Heart right ventricle (tissue), 16 donors: ENCODE results near the gene SYTL5. TPM values are rescaled to one million over a fixed set of nuclear protein-coding genes. Genes with fewer than 3 reads are reported as not detected.

ENCODE experiments used
- ATAC-seq, 8 donors: fragments of 200-7000 bp; cut with Tn5 transposase; one replicate each; pipeline ENCODE4 v1.9.1; 2020; ENCODE audit warnings: mild to moderate bottlenecking in 8 of 8, moderate library complexity in 8 of 8, moderate number of reproducible peaks in 1 of 8
- DNase-seq, 2 donors: peaks; one replicate each; pipeline ENCODE4 v3.0.0-alpha.2; 2020
- H3K27ac ChIP-seq, 10 donors: fragments of 200-600 bp; sonication (generic) in 2 of 10; one replicate each; pipeline versions ENCODE4 v1.5.0 to v1.8.0; 2020 to 2022; ENCODE audit warnings: mild to moderate bottlenecking in 3 of 10
- H3K27me3 ChIP-seq, 7 donors: fragments of 200-600 bp; one replicate each; pipeline ENCODE4 v1.8.0; 2021 to 2022; ENCODE audit warnings: mild to moderate bottlenecking in 2 of 7
- H3K36me3 ChIP-seq, 9 donors: fragments of 200-600 bp; sonication (generic) in 1 of 9; one replicate each; pipeline versions ENCODE4 v1.5.0 to v1.8.0; 2020 to 2022; ENCODE audit warnings: mild to moderate bottlenecking in 2 of 9
- H3K4me1 ChIP-seq, 9 donors: fragments of 200-600 bp; sonication (generic) in 1 of 9; one replicate each; pipeline versions ENCODE4 v1.5.0 to v1.8.0; 2020 to 2022; ENCODE audit warnings: mild to moderate bottlenecking in 4 of 9
- H3K4me3 ChIP-seq, 10 donors: fragments of 200-600 bp; sonication (generic) in 2 of 10; one replicate each; pipeline versions ENCODE4 v1.5.0 to v1.8.0; 2020 to 2022; ENCODE audit warnings: mild to moderate bottlenecking in 7 of 10, moderate library complexity in 2 of 10
- H3K9me3 ChIP-seq, 11 donors: fragments of 200-600 bp in 10 of 11; sonication (generic) in 2 of 11; one replicate each; pipeline versions ENCODE4 v1.5.0 to v1.8.0; 2013 to 2022; ENCODE audit warnings: mild to moderate bottlenecking in 2 of 11, control low read depth in 1 of 11, moderate library complexity in 1 of 11
- CTCF ChIP-seq, 9 donors: fragments of 200-600 bp; sonication (generic) in 2 of 9; IDR thresholded peaks; one replicate each; pipeline versions ENCODE4 v1.5.0 to v1.8.0; 2021 to 2022; ENCODE audit warnings: antibody characterized with exemption in 9 of 9, mild to moderate bottlenecking in 5 of 9, moderate library complexity in 1 of 9
- WGBS, 2 donors: extraction: QIAGEN DNeasy Blood & Tissue Kit; methylation state at CpG; one replicate each; pipeline ENCODE4 v1.1.7; 2013; ENCODE audit warnings: inconsistent platforms in 1 of 2; 5-methylcytosine and 5-hydroxymethylcytosine counted together
- intact Hi-C, 10 donors: fragments of 100-400 bp; cut with DNase I; formaldehyde crosslinking; loops; one replicate each; pipeline versions ENCODE4 v1.11.1 to v1.14.2; 2022
- polyA plus RNA-seq, 2 donors: library from polyadenylated mRNA; stranded (reverse); fragments of 200-250 nt; gene quantifications; one replicate each; pipeline ENCODE4 v1.2.3, GENCODE V29; 2013
- total RNA-seq, 10 donors: library from RNA; stranded (reverse); fragmentation: NEBNext Ultra II Directional in 3 of 10; extraction: Animal tissue kit (Norgen Biotek cat#: 25700) in 3 of 10; gene quantifications; one replicate each; pipeline versions ENCODE4 v1.2.1 to v1.2.4, GENCODE V29; 2021 to 2023
- donor health status: Arrhythmogenic right ventricular cardiomyopathy.
- donor health status: ischemic (EF 13 %, LVEDD 7.1; RV severe dilation, severe dysfunction).
- donor health status: healthy with polysubstance abuse.
- donor health status: DM: no; HTN: yes; CAD: no.
- donor health status: DM: no; HTN: no; CAD: no.
- donor health status: ischemic (EF 25% LVEDD 6.9; RV normal size, moderate dysfunction).
- donor health status: ischemic (EF 25% LVEDD 5.7; RV mildly dilated, moderate dysfunction).
- donor health status: healthy.
- donor health status: DM: yes; HTN: yes; CAD: no.
- donor health status: Ischemic cardiomyopathy.
- donor health status: ischemic (EF 35%, LVEDD 5.7; RV mildly dilated, moderate dysfunction).
- donor health status: nonischemic (EF 11% LVEDD 7.7; RV severe dilation, severe dysfunction).
- donor health status: DM: yes; HTN: yes; CAD: no.
- donor health status: PGD.
- donor health status: ischemic (EF 29% LVEDD 5.4; RV normal size, mild dysfunction).
- donor health status: nonischemic (EF 23%, LVEDD 6.1; RV moderate dilation, normal function).

Gene SYTL5
- total and polyA plus RNA-seq, 12 donors: 0.03 to 3.2 (median 0.45) TPM; not detected in 3

- DNase-seq (no peak), ATAC-seq (no peak)
- no peak overlapping the region for H3K27ac ChIP-seq
- no peaks in the 10 kb centered on the region for H3K9me3 ChIP-seq
- no peaks in the 10 kb centered on the region for H3K4me1 ChIP-seq
- TF ChIP-seq CTCF (IDR thresholded peaks at IDR 0.05): no peak
- peaks cover 0 to 30% (median 0%) of the 10 kb centered on the region in 7 donors for H3K27me3 ChIP-seq
- H3K36me3 ChIP-seq: no peaks in the 10 kb centered on the region
- no peak overlapping the region for H3K4me3 ChIP-seq
- WGBS, 2 donors: 94% methylated on average over 1 of the region's 1 CpG
- intact Hi-C loops: no loop called here
These were observed 121.6 kb downstream of the SYTL5 start for GRCh38 chrX:38127961-38128360.

GRCh38 chrX:38129366-38129765 lies 123.0 kb downstream of the SYTL5 start:
- Histone ChIP-seq H3K27me3 (peaks cover 0 to 34% (median 0%) of the 10 kb centered on the region in 7 donors), H3K27ac (no peak overlapping the region), H3K4me1 (no peaks in the 10 kb centered on the region), H3K9me3 (no peaks in the 10 kb centered on the region), H3K36me3 (no peaks in the 10 kb centered on the region), H3K4me3 (no peak overlapping the region)
- no peak for DNase-seq
- intact Hi-C loops: no loop called here
- TF ChIP-seq CTCF (IDR thresholded peaks at IDR 0.05): no peak
- no peak for ATAC-seq

- intact Hi-C loops: no loop called here
- Histone ChIP-seq H3K36me3 (no peaks in the 10 kb centered on the region), H3K4me1 (peaks cover 0 to 7% (median 0%) of the 10 kb centered on the region in 9 donors), H3K9me3 (no peaks in the 10 kb centered on the region), H3K27ac (no peak overlapping the region), H3K27me3 (peaks cover 0 to 61% (median 0%) of the 10 kb centered on the region in 7 donors), H3K4me3 (no peak overlapping the region)
- DNase-seq (no peak), ATAC-seq (no peak)
- TF ChIP-seq CTCF (IDR thresholded peaks at IDR 0.05): no peak
- WGBS, 2 donors: 71 to 78% methylated on average over 2 of the region's 2 CpGs
These were observed 132.0 kb downstream of the SYTL5 start for GRCh38 chrX:38138157-38138891.

GRCh38 chrX:38138900-38139299 lies 132.5 kb downstream of the SYTL5 start:
- Histone ChIP-seq H3K4me3 (no peak overlapping the region), H3K36me3 (no peaks in the 10 kb centered on the region), H3K27ac (no peak overlapping the region), H3K27me3 (peaks cover 0 to 60% (median 0%) of the 10 kb centered on the region in 7 donors), H3K9me3 (no peaks in the 10 kb centered on the region), H3K4me1 (peaks cover 0 to 7% (median 0%) of the 10 kb centered on the region in 9 donors)
- no peak for DNase-seq
- no peak for TF ChIP-seq CTCF (IDR thresholded peaks at IDR 0.05)
- no peak for ATAC-seq
- intact Hi-C loops: no loop called here
- WGBS, 2 donors: 88 to 92% methylated on average over 2 of the region's 2 CpGs
